Measurements from ENCODE around the gene DNMT3A.
"Not testable (repeated sequence)": the region's sequence is repeated elsewhere in the genome, so short reads cannot be mapped to it uniquely, and the experiment has no call there.

The DNMT3A gene

DNA sequence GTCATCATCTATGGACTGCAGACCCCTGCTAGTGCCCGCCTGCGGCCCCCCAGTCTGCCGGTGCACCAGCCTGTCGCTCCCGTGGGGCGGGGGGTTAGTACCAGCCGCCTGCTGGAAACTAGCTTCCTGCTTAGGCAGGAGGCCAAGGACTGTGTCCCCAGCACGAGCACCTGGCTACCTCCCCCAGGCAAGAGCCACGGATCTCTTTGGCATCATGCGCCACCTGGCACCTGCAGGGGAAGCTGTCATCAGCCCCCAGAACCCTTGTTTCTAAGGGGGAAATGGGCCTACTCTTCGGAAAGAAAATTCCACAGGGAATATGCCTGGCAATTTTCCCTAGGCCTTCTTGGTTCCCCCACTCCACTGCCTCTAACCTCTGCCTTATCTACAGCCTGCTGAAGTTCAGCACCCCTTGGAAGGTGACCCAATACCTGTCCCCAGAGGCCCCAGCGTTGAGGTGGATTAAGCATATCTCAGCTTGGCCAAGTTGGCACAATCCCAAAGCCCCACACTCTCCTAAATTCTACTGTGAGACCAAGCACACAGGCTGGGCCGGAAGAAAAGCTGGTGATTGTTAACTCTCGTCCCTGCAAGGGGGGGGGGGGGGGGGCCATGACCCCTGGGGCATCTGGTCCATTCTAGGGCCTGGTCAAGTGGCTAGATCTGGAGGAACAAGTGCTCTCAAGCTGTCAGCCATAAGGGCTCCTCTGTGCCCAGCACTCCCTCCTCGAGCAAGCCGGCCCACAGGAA is 111.4 kb downstream of the DNMT3A start:
- no peak for DNase-seq

DNA sequence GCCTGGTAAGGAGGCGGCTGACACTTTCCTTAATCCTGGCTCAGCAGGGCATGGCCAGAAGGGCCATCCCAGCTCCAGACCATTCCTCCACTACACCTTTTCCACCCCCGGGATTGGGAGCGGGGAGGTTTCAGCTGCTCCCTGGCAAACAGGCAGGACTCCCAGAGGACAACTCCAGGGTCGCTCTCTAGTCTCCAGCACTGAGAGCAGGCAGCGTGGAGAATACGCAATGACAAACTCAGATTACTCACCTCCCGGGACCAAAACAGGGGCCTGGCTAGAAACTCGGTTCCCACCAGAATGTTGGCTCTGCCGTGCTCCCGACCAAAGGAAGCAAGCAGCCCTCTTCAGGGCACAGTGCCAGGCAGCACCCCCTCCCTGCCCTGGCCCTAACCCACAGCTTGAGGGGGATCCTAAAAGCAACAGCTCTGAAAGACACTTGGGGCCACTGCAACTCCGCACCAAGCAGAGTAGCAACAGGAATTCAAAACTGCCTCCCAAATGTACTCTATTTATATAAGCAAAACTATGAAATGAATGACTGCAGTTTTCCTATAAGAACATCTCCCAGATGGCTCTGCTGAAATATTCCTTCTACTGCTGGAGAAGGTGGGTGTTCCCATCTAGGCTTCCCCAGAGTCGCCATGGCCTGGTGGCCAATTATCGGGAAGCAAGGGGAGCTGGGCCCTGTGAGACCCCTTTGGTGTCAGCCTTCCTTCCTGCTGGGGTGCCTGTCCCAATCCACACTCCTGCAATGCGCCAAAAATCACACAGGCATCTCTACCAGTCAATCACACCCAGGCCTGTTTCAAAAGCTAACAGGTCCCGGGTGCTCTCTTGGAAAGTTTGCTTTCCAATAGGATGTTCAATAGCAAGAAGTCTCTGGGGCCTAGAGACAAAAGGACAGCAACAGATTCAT is 112.2 kb downstream of the DNMT3A start:
- DNase-seq = no peak

DNA sequence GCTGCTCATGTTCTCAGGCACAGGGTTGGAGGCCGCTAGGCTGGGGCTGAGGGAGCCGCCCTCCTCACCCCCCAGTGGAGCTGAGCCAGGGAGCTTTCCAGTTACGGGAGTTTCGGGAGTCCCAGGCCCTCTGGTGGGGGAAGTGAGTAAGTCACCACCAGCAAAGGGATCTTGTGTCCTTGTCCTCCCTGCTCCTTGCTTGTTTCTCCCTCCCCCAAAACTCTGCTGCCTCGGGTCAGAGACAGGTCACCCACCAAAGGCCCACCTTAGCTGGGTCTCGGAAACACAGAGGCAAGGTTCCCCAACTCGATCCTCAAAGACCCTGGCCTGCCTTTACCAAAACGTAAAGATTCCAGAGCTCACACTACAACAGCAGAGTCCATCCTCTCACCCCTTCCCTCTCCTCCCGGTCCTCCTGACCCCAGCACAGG is 112.9 kb downstream of the DNMT3A start:
- DNase-seq = peak; percentile 32

DNA sequence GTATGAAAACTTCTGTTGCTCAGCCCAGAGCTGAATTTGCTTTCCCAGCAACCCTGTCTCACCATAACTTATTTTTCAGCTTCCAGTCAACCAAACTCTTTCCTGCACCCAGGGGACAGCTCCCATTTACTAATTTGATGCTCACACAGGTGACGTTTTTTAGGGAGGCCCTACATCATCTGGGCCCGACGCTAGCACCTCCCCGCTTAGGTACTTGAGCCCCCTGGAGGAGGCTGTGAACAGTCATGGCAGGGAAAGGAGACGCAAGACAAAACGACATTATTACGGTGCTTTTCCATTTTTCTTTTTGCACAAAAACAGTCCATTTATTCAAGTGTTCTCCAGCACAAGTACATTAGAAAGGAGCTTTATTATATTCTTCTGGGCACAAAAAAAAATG is 114.1 kb downstream of the DNMT3A start:
- no peak for DNase-seq

DNA sequence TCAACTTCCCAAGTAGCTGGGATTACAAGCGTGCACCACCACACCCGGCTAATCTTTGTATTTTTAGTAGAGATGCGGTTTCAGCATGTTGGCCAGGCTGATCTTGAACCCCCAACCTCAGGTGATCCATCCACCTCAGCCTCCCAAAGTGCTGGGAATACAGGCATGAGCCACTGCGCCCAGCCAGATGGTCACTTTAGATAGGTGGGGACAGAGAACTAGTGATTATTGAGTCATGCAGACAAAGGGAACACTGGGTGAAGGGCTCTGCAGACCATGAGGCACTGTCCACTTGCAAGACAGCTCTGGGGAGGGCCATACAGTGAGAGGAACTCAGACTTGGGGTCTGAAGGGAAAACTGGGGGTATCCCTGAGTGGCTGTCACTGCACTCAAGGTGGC is 114.9 kb downstream of the DNMT3A start:
- DNase-seq = no peak

DNA sequence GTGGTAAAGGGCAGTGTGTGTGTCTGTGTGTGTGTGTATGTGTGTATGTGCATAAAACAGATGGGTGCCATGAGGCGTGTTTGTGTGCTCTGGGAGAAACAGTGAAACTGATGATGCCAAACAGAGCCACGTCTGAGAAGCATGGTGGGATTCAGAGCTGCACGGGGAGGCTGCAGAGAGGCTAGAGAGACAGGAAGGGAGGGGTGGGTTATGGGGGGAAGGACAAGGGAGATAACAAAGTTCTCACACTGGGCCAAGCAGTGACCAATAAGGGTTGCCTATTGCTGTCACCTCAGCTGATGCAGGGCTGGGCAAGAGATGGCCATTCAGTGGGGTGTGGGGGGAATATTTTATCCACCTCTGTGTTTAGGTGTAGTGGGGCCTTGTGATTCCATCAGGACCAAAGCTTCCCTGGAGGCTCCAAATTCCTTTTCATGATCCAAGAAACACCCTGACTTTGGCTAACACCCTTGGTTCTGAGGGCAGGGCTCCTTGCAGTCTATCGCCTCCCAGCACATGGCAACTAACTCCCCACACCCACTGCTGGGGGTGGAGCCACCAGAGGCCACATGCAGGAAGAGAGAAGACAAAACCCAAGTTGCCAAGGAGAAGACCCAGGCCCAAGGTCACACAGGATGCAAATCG is 119.1 kb downstream of the DNMT3A start:
- DNase-seq = no peak

DNA sequence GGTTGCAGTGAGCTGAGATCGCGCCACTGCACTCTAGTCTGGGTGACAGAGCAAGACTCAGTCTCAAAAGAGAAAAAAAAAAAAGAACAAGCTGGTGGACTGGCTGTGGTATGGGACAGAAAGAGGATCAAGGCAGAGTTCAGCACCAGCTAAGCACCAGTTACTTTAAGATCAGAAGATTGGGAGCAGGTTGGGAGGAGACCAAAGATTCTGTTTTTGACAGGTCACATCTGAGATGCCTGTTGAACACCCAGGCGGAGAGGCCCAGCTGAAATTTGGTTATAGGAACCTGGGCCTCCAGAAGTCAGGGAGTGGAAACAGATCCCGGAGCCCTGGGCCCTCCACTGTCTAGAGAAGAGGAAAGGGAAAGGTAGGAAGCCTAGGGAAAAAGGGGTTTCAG is 120.1 kb downstream of the DNMT3A start:
- no peak for DNase-seq

DNA sequence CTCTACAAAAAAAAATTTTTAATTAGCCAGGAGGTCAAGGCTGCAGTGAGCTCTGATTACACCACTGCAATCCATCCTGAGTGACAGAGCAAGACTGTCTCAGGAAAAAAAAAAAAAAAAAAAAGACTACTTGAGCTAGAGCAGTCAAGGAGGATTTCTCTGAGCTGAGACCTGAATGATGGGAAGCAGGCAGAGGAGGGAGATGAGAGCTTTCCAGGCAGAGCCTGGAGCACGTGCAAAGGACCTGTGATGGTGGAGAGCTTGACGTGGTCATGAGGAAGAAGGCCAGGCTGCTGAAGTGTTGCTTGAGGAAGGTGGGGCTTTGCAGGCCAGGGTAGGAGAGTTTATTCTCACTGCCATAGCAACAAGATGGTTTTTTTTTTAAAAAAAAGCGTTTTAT is 121.4 kb downstream of the DNMT3A start:
- DNase-seq = no peak

DNA sequence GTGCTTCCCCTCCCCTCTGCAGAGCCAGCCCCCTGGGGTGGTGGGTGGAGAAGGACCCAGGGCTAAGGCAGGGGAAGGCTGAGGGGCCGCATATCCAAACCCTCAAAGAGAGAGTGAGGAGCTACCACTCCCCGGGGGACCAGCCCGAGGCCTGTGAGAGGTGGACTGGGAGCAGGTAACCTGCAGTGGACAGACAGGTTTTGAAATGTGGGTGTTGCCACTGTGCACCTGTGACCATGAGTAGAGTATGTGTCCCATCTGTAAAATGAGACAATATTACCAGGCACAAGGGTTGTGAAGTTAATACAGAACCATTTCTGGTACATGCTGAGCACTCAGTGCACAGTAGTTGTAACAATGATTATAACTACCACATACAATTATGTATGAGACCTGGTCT is 122.1 kb downstream of the DNMT3A start:
- DNase-seq = no peak

DNA sequence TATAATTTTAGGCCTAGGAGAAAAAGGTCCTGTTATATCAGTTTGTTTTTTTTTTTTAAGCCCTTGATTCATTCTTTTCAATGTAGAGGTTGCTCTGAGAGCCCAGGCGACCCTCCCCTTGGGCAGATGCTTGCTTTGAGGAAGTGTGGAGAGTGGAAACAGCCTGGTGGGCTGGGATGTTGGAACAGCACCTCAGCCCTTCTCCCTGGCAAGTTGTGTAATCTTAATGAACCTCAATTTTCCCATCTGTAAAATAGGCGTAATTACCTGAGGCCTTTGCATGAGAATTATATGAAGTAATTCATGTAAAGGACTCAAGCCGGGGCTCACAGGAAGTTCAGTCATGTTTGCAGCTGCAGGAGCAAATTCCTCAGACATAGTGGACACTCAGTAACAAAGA is 123.6 kb downstream of the DNMT3A start:
- DNase-seq = no peak

DNA sequence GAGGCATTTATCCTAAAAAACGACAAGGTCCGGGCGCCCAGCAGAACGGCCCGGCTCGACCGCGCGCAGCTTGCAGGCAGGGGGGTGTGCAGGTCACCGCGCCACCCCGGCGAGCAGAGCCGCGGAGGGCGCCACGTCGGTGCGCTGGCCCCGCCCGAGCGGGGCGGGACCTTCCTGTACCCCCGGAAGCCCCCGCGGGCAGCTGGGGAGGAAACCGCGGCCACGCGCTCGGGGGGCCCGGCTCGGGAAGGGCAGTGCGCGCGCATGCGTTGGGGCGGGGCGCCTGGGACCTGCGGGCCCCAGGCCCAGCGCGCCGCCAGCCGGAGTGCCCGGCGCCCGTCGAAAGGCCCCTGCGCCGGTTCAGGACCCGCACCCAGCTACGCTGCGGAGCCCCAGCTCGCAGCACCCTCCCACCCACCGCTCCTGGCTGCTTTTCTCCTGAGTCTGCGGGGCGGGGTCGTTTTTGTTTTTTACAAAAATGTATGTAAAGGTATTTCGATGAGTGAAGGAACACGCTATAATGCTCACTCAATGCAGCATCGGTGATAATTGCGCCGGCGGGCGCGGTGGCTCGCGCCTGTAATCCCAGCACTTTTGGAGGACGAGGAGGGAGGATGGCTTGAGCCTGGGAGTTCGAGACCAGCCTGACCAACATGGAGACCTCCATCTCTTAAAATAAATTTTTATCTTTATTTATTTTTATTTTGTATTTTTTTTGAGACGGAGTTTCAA is 125.6 kb downstream of the DNMT3A start:
- DNase-seq = peak; percentile 88

DNA sequence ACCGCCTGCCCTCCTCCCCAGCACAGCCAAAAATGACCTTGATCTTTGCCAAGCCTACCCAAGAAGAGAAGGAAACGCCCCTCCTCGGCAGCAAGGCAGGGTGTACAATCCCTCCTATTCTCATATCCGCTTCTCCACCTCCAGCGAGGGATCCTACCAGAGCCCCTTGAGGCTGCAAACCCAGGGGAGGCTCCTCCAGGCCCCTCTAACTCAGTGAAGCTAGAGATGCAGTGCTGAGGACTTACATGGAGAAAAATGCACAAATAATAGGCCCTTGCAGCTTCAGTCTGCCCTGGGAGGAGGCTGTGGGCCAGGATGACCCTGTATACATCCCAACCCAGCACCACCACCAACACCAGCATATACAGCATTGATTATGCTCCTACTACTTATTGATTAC is 126.5 kb downstream of the DNMT3A start:
- DNase-seq = no peak

DNA sequence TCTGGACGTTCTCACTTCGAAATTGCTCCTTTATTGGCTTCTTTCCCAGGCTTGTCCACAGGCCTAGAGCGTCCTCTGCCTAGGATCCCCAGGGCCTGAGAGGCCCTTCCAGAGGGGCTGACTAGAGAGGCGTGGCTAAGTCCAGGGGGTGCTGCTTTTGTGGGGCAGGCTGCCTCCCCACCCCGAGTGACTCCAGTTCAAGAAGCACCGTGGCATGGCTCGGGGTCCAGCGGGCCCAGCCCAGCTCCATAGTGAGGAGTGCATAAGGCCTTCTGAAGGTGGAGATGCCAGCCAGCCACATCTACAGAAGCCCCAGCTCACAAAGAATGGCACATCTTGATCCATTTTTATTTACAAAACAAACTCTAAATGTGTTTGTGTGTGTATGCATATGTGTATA is 128.5 kb downstream of the DNMT3A start:
- no peak for DNase-seq

DNA sequence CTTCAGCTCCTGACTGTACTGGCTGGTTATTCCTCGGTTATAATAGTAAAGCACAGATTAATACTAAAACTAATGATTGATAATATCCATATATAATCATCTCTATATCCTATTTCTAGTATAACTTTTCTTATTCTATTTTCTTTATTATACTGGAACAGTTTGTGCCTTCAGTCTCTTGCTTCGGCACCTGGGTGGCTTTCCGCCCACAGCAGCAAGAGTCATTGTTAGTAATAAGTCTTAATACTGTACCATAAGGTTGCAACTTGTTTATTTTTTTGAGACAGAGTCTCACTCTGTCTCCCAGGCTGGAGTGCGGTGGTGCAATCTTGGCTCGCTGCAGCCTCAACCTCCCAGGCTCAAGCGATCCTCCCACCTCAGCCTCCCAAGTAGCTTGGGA is 130.8 kb downstream of the DNMT3A start:
- DNase-seq = not testable (repeated sequence)

DNA sequence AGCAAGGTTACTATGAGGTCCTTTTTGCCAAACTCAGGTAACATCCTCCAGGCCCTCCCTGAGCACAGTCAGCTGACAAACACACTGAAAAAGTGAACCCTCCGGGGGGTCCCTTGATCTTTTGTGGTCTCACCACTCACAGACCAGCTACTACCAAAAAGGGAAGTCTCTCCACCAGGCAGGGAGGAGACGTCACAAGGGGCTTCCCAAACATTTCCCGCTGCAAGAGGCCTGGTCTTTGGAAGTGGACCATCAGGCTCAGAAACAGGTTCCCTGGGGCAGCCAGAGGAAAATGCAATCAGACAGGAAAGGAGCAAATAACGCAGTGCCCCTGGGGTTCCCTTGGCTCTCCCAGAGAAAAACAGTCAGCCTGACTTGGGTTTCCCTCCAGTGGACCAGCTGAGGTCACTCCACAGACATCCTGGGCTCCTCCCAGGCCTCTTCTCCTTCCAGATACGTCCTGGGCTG is 134.6 kb downstream of the DNMT3A start:
- no peak for DNase-seq

DNA sequence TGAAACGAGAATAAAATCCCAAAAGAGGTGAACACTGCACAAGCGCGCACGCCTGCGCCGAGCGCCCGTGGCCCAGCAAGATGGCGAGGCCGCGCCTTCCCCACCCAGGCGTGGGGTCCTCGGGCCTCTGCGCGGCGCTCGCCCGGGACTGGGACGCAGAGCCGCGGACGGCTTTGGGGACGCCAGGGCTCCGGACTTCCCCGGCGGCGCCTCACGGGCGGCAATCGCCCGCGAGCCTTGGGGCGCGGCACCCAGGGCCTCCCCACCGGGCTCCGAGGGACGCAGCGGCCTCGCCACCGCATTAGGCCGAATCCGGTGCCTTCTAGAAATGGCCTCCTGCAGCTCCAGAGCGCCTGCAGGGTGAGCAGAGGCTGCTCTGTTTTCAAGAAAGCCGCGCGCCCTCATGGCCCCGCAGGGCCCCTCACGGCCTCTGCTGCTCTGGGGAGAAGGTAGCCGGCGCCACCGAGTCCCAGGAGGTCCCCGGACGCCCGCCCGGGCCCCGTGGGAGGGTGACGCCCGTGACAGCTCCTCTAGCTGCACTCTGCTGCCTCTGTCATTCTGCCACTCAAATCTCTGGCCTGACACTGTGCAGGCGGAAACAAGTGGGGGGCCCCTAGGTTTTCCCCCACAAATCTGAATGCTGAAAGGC is 137.4 kb downstream of the DNMT3A start:
- DNase-seq = no peak

DNA sequence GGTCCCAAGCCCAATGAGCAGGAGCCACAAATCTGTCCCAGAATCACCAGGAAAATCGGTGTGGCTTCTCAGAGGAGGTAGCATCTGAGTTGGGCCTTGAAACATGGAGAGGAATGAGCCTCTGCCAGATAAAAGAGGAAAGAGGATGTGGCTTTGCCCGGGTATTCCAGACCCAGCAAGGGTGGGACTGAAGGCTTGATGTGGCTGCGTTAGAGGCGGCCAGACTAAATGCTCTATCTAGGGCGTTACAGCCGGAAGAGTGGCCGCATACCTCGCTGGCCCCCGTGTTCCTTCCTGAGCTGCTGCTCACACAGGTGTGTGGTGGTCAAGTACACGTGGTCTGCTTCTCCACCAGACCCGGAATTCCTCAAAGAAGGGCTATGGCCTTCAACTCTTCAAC is 139.4 kb downstream of the DNMT3A start:
- no peak for DNase-seq

DNA sequence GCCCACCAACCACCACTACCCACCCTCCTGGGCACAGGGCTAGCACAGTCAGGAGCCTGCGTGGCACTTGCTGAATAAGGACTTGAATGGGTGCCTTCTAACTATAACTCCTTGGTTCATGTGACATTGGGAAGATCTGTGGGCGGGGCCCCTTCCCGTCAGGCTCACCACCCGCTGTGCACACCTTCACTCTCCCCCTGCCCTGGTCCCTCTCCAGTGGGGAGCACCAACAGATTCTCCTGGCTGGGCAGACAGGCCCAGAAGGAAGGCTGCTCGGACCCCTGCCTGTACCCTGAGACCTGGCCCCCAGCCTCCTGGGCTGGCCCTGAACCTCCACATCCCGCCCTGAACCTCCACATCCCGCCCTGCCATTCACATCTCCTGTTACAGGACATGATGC is 139.9 kb downstream of the DNMT3A start:
- DNase-seq = no peak

DNA sequence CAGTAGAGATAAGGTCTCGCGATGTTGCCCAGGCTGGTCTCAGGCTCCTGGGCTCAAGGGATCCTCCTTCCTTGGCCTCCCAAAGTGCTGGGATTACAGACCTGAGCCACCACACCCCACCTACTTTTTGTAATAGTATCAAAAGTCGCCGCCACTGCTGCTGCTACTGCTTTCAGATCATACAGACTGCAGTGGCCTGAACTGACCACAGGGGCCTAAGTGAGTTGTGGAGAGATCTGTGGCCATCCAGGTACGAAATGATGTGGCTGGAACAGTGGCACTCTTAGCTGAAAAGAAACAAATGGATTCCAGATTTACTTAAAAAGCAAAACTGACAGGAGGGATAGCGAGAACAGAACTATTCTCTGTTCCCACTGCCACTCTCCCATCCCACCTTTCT is 140.5 kb downstream of the DNMT3A start:
- no peak for DNase-seq

DNA sequence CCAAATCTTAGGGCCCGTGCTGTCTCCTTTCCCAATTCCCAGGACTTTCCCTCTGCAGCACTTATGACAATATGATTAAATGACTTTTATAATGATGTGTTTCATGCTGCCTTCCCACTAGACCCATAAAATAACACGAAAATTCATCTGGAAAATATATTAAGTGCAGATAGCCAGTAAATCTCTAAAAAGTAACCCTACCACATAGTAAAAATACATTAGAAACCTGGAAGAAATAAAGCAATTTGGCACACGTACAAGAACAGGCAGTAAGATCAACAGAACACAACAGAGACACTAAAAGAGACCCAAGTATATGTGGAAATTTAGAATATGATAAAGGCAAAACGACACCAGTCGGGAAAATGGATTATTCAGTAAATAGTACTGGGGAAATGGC is 143.1 kb downstream of the DNMT3A start:
- no peak for DNase-seq

DNA sequence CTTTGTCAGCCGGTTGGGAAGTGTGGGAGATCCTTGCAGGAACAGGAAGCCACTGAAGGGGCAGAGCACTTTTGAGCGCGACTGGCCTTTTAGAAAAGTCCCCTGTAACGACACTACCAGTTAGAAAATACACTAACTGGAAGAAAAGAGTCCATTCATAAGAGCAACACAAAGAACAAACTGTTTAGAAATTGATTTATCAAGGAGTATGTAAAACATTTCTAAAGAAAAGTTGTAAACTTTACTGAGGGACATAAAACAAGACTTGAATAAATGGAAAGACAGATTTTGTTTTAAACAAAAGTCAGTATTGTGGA is 143.6 kb downstream of the DNMT3A start:
- DNase-seq = no peak

Data from activated CD4-positive, alpha-beta T cell treated with anti-CD3 and anti-CD28 coated beads, Interleukin-2, amount 50 U/mL, for 16 hours (primary cell).